GM12878 (cell line): ENCODE data around the gene SPATA12. TPM values are rescaled to one million over a fixed set of nuclear protein-coding genes. Genes with fewer than 3 reads are reported as not detected.

Experiments
- BCL3 ChIP-seq: IDR thresholded peaks from 2 replicates; pipeline ENCODE4 v1.6.1; 2011; ENCODE audit warnings: borderline replicate concordance, low read depth, mild to moderate bottlenecking, moderate library complexity, low read length; ENCODE audit not compliant: insufficient read depth, poor library complexity, severe bottlenecking
- FOXK2 ChIP-seq: fragments of 450-650 bp; IDR thresholded peaks from 2 replicates; pipeline ENCODE4 v1.6.1; 2017; ENCODE audit warnings: mild to moderate bottlenecking, moderate library complexity
- PBX3 ChIP-seq: IDR thresholded peaks from 2 replicates; pipeline ENCODE4 v1.6.1; 2011; ENCODE audit warnings: mild to moderate bottlenecking, low read depth, low read length, moderate library complexity; ENCODE audit not compliant: insufficient replicate concordance
- PRDM15 ChIP-seq: fragments of 450-650 bp; formaldehyde crosslinking; IDR thresholded peaks from 2 replicates; pipeline ENCODE4 v1.4.0; 2020; ENCODE audit warnings: mild to moderate bottlenecking, moderate library complexity
- RELB ChIP-seq: fragments of 450-650 bp; IDR thresholded peaks from 2 replicates; pipeline ENCODE4 v1.6.1; 2017; ENCODE audit warnings: low read depth, mild to moderate bottlenecking, moderate library complexity
- polyA plus RNA-seq, 11 experiments: library from polyadenylated mRNA; depleted of rRNA in 4 of 11; unstranded in 6 of 11; stranded (reverse) in 5 of 11; fragments of >200 nt; fragmentation: Nextera tagmentation in 4 of 11; fragmentation: Illumina TruSeq in 1 of 11; extraction: Ambion mirVana in 4 of 11; extraction: Trizol in 1 of 11; gene quantifications; 1 replicate in 1 of 11; 2 replicates in 10 of 11; pipeline versions ENCODE4 v1.2.1 to v1.2.3, GENCODE V29; 2011 to 2016; ENCODE audit warnings: inconsistent platforms in 2 of 11, missing spikeins in 2 of 11, low read depth in 1 of 11
- total RNA-seq, 4 experiments: library from RNA; depleted of rRNA in 3 of 4; stranded (reverse); fragments of >200 nt in 3 of 4; fragmentation: Illumina TruSeq in 1 of 4; extraction: Trizol in 1 of 4; gene quantifications; 2 replicates each; pipeline versions ENCODE4 v1.2.1 to v1.2.3, GENCODE V29; 2013 to 2021

SPATA12 gene
- total and polyA plus RNA-seq, 10 of the 15 experiments (the other 5 are each of a cell fraction or from before 2014, with no cell fraction given), result 0.03 to 0.69 (median 0.37) TPM

GRCh38 chr3:57061556-57061955 lies 1.1 kb downstream of the SPATA12 start (continued):
- TF ChIP-seq RELB, result no peak
- no peak for TF ChIP-seq FOXK2
- TF ChIP-seq PRDM15 (CRISPR knock-in tag), result no peak
- no peak for TF ChIP-seq PBX3
- no peak for TF ChIP-seq BCL3
